Adipocyte (in vitro differentiated cells): Measurements from ENCODE around the gene SMOC1.

Source experiments
- DNase-seq: peaks from one replicate; pipeline ENCODE4 v3.0.0-alpha.2; 2015; ENCODE audit warnings: low read depth
- H3K27me3 ChIP-seq: replicated peaks from 2 replicates; pipeline ENCODE4 v1.7.0; 2013; ENCODE audit warnings: mild to moderate bottlenecking, low read length, moderate library complexity; ENCODE audit not compliant: control insufficient read depth, insufficient read depth
- H3K36me3 ChIP-seq: 2 replicates; pipeline ENCODE4 v1.7.0; 2013; ENCODE audit warnings: low read length, mild to moderate bottlenecking, moderate library complexity; ENCODE audit not compliant: control insufficient read depth, insufficient read depth, severe bottlenecking
- H3K4me1 ChIP-seq: 2 replicates; pipeline ENCODE4 v1.7.0; 2013; ENCODE audit warnings: mild to moderate bottlenecking, low read length, moderate library complexity; ENCODE audit not compliant: control insufficient read depth, insufficient read depth
- H3K4me3 ChIP-seq: 2 replicates; pipeline ENCODE4 v1.7.0; 2013; ENCODE audit warnings: mild to moderate bottlenecking, low read length, moderate library complexity
- H3K9ac ChIP-seq: 2 replicates; pipeline ENCODE4 v1.7.0; 2013; ENCODE audit warnings: mild to moderate bottlenecking, low read length, moderate library complexity
- H3K9me3 ChIP-seq: 2 replicates; pipeline ENCODE4 v1.7.0; 2013; ENCODE audit warnings: mild to moderate bottlenecking, low read length, moderate library complexity; ENCODE audit not compliant: control insufficient read depth

The SMOC1 gene

GRCh38 chr14:69928111-69928523 is 48.9 kb downstream of the SMOC1 start:
- H3K27me3 ChIP-seq: no peaks in the 10 kb centered on the region
- peaks cover 8% of the 10 kb centered on the region for H3K4me1 ChIP-seq
- H3K9me3 ChIP-seq: no peaks in the 10 kb centered on the region
- peak; percentile 44 for DNase-seq
- no peaks in the 10 kb centered on the region for H3K36me3 ChIP-seq
- H3K4me3 ChIP-seq: no peak overlapping the region
- no peak overlapping the region for H3K9ac ChIP-seq

- Histone ChIP-seq H3K36me3 (no peaks in the 10 kb centered on the region), H3K4me1 (peaks cover 8% of the 10 kb centered on the region), H3K9me3 (no peaks in the 10 kb centered on the region), H3K9ac (no peak overlapping the region), H3K27me3 (no peaks in the 10 kb centered on the region), H3K4me3 (no peak overlapping the region)
- no peak for DNase-seq
These were observed 51.7 kb downstream of the SMOC1 start for GRCh38 chr14:69930780-69931379.

DNA sequence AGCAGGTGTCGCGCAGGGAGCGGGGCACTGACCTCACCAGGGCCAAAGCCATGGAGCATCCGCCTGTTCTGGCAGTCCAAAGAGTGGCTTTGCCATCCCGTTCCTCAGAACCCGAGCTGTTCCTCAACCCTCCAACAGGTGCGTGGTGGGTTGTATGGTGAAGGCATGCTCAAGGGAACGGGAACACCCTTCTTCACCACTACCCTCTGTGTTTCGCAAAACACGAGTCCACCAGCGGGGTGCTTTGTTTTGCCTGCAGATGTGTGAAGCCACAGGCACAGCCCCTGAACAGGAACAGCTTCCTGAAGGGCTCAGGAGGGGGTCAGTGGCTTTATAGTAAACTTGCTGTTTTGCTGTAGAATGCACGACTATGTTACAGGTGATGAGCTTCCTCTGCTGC is 52.7 kb downstream of the SMOC1 start:
- no peak for DNase-seq

GRCh38 chr14:69932391-69932790 is 53.2 kb downstream of the SMOC1 start:
- no peak overlapping the region for H3K9ac ChIP-seq
- H3K4me3 ChIP-seq: no peak overlapping the region
- H3K27me3 ChIP-seq: no peaks in the 10 kb centered on the region
- H3K4me1 ChIP-seq: no peaks in the 10 kb centered on the region
- no peak for DNase-seq
- no peaks in the 10 kb centered on the region for H3K9me3 ChIP-seq
- no peaks in the 10 kb centered on the region for H3K36me3 ChIP-seq

More for the DNA sequence above, 52.7 kb downstream of the SMOC1 start:
- Histone ChIP-seq H3K36me3 (no peaks in the 10 kb centered on the region), H3K4me3 (no peak overlapping the region), H3K9me3 (no peaks in the 10 kb centered on the region), H3K4me1 (no peaks in the 10 kb centered on the region), H3K27me3 (no peaks in the 10 kb centered on the region), H3K9ac (no peak overlapping the region)

DNA sequence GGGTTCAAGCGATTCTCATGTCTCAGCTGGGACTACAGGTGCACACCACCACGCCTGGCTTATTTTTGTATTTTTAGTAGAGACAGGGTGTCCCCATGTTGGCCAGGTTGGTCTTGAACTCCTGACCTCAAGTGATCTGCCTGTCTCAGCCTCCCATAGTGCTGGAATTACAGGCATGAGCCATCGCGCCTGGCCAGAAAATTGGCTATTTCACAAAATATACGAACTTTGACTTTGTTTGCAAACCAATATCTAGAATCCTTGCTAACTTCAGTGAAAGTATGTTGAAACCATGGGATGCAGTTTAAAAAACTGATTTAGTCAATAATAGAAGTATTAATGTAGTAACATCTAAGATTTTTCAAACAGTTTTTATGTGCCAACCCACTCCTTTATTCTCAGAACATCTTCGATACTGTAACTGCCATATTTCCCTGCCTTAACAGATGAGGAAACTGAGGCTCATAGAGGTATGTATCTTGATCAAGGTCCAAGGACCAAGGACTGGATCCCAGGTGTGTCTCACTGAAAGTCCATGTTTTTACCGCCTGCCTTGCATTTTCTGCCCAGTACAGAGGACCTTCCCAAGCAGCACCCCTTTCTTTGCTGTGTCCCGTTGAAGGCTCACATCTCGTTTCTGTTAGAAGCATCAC is 54.5 kb downstream of the SMOC1 start:
- no peaks in the 10 kb centered on the region for H3K27me3 ChIP-seq
- H3K36me3 ChIP-seq: no peaks in the 10 kb centered on the region
- H3K4me1 ChIP-seq: no peaks in the 10 kb centered on the region
- no peak overlapping the region for H3K4me3 ChIP-seq
- H3K9me3 ChIP-seq: no peaks in the 10 kb centered on the region
- no peak overlapping the region for H3K9ac ChIP-seq
- no peak for DNase-seq

DNA sequence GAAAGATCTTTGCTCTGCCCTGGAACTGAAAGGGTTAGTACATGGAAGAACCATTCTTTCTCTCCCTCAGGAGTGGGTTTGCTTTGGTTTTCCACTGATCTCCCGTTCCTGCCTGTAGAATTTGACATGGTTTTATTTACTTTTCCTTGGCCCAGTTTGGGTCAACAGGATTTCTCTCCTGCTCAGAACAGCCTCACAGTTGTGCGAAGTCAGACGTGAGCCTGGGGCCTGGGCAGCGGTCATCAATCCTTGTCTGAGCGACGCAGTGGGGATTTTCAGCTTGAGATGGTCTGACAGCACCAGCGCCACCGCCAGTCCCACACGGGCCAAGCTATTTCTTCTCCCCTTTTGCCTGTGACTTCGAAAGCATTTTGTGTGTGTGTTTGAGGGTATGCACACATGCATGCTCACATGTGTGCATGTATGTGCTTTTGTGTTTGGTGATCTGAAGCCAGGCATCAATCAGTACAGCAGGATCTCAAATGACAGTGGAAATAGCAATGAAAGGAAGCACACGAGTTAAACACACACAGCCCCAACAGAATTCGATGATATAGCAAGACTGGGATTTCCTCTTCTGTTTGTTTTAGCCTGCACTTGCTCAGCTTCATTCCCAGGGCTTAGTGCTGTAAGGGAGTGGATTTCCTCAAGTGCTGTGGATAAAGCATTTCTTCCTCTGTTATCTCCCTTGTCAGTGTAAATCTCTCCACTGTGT is 58.3 kb downstream of the SMOC1 start:
- no peak for DNase-seq
- H3K4me3 ChIP-seq: no peak overlapping the region
- H3K36me3 ChIP-seq: no peaks in the 10 kb centered on the region
- H3K4me1 ChIP-seq: no peaks in the 10 kb centered on the region
- H3K9ac ChIP-seq: no peak overlapping the region
- H3K9me3 ChIP-seq: no peaks in the 10 kb centered on the region
- H3K27me3 ChIP-seq: peaks cover 8% of the 10 kb centered on the region

- Histone ChIP-seq H3K27me3 (peaks cover 8% of the 10 kb centered on the region), H3K4me1 (no peaks in the 10 kb centered on the region), H3K9ac (no peak overlapping the region), H3K4me3 (no peak overlapping the region), H3K9me3 (no peaks in the 10 kb centered on the region), H3K36me3 (no peaks in the 10 kb centered on the region)
- DNase-seq: no peak
These were observed 59.5 kb downstream of the SMOC1 start for GRCh38 chr14:69938751-69939150.

GRCh38 chr14:69941768-69942742 is 62.8 kb downstream of the SMOC1 start:
- Histone ChIP-seq H3K4me1 (no peaks in the 10 kb centered on the region), H3K27me3 (peaks cover 8% of the 10 kb centered on the region), H3K9ac (no peak overlapping the region), H3K36me3 (no peaks in the 10 kb centered on the region), H3K9me3 (peaks cover 16% of the 10 kb centered on the region), H3K4me3 (no peak overlapping the region)
- DNase-seq: no peak

- Histone ChIP-seq H3K9me3 (peaks cover 16% of the 10 kb centered on the region), H3K4me3 (no peak overlapping the region), H3K36me3 (no peaks in the 10 kb centered on the region), H3K4me1 (no peaks in the 10 kb centered on the region), H3K9ac (no peak overlapping the region), H3K27me3 (peaks cover 8% of the 10 kb centered on the region)
- DNase-seq: no peak
These were observed 64.0 kb downstream of the SMOC1 start for GRCh38 chr14:69943084-69943780.

DNA sequence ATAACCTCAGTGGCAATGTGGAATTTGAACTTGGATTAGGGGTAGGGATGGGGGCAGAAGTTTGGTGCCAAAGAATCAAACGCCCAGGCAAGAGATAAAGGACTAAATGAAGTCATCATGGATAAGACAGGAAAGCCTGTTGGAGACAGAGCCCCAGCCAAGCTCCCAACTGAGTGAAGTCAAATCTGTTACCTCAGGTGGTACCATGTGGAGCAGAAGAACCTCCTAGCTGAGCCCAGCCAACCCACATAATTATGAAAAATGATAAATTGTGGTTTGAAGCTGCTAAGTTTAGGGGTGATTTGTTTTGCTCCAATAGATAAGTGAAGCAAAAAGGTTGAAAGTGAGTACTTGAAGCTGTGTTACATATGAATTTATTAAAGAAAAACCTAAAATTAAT is 66.1 kb downstream of the SMOC1 start:
- DNase-seq: no peak
- Histone ChIP-seq H3K36me3 (no peaks in the 10 kb centered on the region), H3K27me3 (peaks cover 8% of the 10 kb centered on the region), H3K4me1 (no peaks in the 10 kb centered on the region), H3K9ac (no peak overlapping the region), H3K9me3 (peaks cover 16% of the 10 kb centered on the region), H3K4me3 (no peak overlapping the region)
